ENCODE measurements around the gene C1orf226. TPM values are rescaled to one million over a fixed set of nuclear protein-coding genes. Genes with fewer than 3 reads are reported as not detected.

C1orf226 gene
- total and polyA plus RNA-seq, 9 of the 15 experiments (the other 6 are each of a cell fraction or from before 2014, with no cell fraction given): 0.10 to 1.4 (median 0.47) TPM

DNA sequence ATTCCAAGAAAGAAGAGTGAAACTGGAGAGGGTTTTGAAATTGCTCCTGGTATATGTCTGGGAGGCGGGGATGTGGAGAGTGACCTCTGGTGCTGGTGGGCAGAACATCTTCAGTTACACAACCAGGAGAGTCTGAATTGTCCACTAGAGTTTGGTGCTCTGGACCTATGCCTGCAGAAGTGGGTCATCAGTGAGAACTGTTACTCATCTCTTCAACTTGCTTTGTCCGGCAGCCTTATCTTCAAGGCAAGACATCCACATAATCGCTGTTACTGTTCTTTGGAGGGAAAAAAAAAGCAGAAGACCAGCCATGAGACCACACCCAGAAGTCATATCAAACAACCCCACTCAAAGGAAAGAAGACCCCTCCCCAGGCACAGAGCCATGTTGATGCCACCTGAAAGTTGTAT is 15.5 kb downstream of the C1orf226 start (continued):
- TF ChIP-seq, protein P1, sequence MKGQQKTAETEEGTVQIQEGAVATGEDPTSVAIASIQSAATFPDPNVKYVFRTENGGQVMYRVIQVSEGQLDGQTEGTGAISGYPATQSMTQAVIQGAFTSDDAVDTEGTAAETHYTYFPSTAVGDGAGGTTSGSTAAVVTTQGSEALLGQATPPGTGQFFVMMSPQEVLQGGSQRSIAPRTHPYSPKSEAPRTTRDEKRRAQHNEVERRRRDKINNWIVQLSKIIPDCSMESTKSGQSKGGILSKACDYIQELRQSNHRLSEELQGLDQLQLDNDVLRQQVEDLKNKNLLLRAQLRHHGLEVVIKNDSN (CRISPR knock-in tag; IDR thresholded peaks at IDR 0.05): no peak
- no peak for TF ChIP-seq ZNF589 (CRISPR knock-in tag; IDR thresholded peaks at IDR 0.05; ENCODE audit: low read depth)
- TF ChIP-seq TAF1 (IDR thresholded peaks at IDR 0.05; ENCODE audit: control insufficient read depth, extremely low read depth, insufficient read depth, low read length, severe bottlenecking): no peak
- TF ChIP-seq, protein P2, sequence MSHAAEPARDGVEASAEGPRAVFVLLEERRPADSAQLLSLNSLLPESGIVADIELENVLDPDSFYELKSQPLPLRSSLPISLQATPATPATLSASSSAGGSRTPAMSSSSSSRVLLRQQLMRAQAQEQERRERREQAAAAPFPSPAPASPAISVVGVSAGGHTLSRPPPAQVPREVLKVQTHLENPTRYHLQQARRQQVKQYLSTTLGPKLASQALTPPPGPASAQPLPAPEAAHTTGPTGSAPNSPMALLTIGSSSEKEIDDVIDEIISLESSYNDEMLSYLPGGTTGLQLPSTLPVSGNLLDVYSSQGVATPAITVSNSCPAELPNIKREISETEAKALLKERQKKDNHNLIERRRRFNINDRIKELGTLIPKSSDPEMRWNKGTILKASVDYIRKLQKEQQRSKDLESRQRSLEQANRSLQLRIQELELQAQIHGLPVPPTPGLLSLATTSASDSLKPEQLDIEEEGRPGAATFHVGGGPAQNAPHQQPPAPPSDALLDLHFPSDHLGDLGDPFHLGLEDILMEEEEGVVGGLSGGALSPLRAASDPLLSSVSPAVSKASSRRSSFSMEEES (CRISPR knock-in tag; IDR thresholded peaks at IDR 0.05): no peak
- TF ChIP-seq, protein P3, sequence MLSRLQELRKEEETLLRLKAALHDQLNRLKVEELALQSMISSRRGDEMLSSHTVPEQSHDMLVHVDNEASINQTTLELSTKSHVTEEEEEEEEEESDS (CRISPR knock-in tag; IDR thresholded peaks at IDR 0.05): no peak
- peak; percentile 79 for TF ChIP-seq ZBTB7A (IDR thresholded peaks at IDR 0.05; ENCODE audit: borderline replicate concordance, control insufficient read depth, low read depth, low read length)
- TF ChIP-seq, protein P4, sequence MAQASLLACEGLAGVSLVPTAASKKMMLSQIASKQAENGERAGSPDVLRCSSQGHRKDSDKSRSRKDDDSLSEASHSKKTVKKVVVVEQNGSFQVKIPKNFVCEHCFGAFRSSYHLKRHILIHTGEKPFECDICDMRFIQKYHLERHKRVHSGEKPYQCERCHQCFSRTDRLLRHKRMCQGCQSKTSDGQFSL (CRISPR knock-in tag; IDR thresholded peaks at IDR 0.05): no peak
- TF ChIP-seq, protein P4 (tag; IDR thresholded peaks at IDR 0.05): no peak
- TF ChIP-seq, protein P5, sequence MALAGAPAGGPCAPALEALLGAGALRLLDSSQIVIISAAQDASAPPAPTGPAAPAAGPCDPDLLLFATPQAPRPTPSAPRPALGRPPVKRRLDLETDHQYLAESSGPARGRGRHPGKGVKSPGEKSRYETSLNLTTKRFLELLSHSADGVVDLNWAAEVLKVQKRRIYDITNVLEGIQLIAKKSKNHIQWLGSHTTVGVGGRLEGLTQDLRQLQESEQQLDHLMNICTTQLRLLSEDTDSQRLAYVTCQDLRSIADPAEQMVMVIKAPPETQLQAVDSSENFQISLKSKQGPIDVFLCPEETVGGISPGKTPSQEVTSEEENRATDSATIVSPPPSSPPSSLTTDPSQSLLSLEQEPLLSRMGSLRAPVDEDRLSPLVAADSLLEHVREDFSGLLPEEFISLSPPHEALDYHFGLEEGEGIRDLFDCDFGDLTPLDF (CRISPR knock-in tag; IDR thresholded peaks at IDR 0.05): no peak
- TF ChIP-seq, protein P6, sequence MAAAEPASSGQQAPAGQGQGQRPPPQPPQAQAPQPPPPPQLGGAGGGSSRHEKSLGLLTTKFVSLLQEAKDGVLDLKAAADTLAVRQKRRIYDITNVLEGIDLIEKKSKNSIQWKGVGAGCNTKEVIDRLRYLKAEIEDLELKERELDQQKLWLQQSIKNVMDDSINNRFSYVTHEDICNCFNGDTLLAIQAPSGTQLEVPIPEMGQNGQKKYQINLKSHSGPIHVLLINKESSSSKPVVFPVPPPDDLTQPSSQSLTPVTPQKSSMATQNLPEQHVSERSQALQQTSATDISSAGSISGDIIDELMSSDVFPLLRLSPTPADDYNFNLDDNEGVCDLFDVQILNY (CRISPR knock-in tag; IDR thresholded peaks at IDR 0.05): no peak
- TF ChIP-seq, protein P7, sequence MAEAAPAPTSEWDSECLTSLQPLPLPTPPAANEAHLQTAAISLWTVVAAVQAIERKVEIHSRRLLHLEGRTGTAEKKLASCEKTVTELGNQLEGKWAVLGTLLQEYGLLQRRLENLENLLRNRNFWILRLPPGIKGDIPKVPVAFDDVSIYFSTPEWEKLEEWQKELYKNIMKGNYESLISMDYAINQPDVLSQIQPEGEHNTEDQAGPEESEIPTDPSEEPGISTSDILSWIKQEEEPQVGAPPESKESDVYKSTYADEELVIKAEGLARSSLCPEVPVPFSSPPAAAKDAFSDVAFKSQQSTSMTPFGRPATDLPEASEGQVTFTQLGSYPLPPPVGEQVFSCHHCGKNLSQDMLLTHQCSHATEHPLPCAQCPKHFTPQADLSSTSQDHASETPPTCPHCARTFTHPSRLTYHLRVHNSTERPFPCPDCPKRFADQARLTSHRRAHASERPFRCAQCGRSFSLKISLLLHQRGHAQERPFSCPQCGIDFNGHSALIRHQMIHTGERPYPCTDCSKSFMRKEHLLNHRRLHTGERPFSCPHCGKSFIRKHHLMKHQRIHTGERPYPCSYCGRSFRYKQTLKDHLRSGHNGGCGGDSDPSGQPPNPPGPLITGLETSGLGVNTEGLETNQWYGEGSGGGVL (CRISPR knock-in tag; IDR thresholded peaks at IDR 0.05): no peak
- no peak for TF ChIP-seq HMGN3 (IDR thresholded peaks at IDR 0.05; ENCODE audit: borderline replicate concordance, extremely low read depth, insufficient read length, low read depth, low read length)
- TF ChIP-seq ARID1B (IDR thresholded peaks at IDR 0.05): peak; percentile 91
- TF ChIP-seq, protein P8, sequence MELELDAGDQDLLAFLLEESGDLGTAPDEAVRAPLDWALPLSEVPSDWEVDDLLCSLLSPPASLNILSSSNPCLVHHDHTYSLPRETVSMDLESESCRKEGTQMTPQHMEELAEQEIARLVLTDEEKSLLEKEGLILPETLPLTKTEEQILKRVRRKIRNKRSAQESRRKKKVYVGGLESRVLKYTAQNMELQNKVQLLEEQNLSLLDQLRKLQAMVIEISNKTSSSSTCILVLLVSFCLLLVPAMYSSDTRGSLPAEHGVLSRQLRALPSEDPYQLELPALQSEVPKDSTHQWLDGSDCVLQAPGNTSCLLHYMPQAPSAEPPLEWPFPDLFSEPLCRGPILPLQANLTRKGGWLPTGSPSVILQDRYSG (tag; conservative IDR thresholded peaks at IDR 0.05; ENCODE audit: low read depth): no peak
- TF ChIP-seq ZNF644 (tag; IDR thresholded peaks at IDR 0.05; ENCODE audit: low read depth): no peak
- TF ChIP-seq, protein P9, sequence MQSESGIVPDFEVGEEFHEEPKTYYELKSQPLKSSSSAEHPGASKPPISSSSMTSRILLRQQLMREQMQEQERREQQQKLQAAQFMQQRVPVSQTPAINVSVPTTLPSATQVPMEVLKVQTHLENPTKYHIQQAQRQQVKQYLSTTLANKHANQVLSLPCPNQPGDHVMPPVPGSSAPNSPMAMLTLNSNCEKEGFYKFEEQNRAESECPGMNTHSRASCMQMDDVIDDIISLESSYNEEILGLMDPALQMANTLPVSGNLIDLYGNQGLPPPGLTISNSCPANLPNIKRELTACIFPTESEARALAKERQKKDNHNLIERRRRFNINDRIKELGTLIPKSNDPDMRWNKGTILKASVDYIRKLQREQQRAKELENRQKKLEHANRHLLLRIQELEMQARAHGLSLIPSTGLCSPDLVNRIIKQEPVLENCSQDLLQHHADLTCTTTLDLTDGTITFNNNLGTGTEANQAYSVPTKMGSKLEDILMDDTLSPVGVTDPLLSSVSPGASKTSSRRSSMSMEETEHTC (IDR thresholded peaks at IDR 0.05): no peak
